Measurements from ENCODE around the gene CDV3. TPM values are rescaled to one million over a fixed set of nuclear protein-coding genes. Genes with fewer than 3 reads are reported as not detected.
A peak's percentile ranks its signal among the peaks of the same experiment; 100 is the strongest.

The CDV3 gene
- polyA plus RNA-seq, 2 of the 4 experiments (the other 2 are of a cell fraction): 101 to 120 TPM

DNA sequence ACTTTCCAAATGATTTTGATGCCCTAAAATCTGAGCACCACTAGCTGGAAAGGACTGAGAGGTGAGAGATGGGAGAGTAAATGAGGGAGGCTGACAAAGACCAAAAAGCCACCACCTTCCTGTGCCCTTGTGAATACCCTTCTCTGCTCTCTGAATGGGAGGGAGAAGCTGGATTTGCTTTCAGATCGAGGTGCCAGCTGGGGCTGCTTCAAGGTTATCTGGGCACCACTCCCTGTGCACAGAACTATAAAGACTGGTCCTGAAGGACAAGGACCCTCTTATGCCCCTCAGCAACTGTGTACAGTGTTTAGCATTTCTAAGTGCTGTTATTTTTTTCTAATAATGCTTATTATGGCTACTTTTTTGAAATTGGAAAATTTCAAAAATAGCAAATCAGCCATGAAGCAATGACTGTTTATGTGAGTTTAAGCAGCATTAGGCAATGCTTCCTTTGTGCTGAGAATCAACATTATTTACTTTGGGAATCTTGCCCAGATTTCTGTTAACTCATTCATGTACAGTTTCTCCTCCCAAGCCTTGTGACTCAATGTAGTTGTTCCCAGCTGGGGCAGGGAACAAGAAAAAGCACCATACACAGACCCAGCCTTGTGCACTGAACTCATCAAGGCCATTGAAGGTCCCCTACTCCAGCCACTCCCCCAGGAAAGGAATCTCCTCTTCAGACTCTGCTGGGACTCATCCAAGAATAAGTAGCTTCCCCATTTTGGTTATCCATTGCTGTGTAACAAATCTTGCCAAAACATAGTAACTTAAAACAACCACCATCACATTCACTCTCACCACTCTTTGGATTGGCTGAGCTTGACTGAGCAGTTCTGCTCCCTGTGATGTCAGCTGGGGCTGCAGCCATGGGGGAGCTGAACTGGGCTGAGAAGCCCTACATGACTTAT lies 37.3 kb upstream of the CDV3 start (continued):
- TF ChIP-seq TP53 (CRISPR knock-in tag; IDR thresholded peaks at IDR 0.05) (no peak), ZFP36 (IDR thresholded peaks at IDR 0.05; ENCODE audit: borderline replicate concordance, partially characterized antibody) (no peak), NR3C1 (IDR thresholded peaks at IDR 0.05) (no peak), SREBF2 (IDR thresholded peaks at IDR 0.05) (no peak), CBX8 (IDR thresholded peaks at IDR 0.05) (no peak), JUNB (IDR thresholded peaks at IDR 0.05) (peak; percentile 46), GATA3 (IDR thresholded peaks at IDR 0.05; ENCODE audit: borderline replicate concordance) (0 out of 2 replicates have a peak, but pooled peaks have one; percentile 15), RFX5 (IDR thresholded peaks at IDR 0.05) (no peak), RAD21 (conservative IDR thresholded peaks at IDR 0.05 in 1 of 2, IDR thresholded peaks at IDR 0.05 in 1 of 2) (0 out of 5 replicates have a peak, but pooled peaks have one; percentile 2 to 22), CTCF (IDR thresholded peaks at IDR 0.05) (no peak), MAZ (IDR thresholded peaks at IDR 0.05; ENCODE audit: borderline replicate concordance, low read depth, low read length) (no peak), MAX (IDR thresholded peaks at IDR 0.05) (no peak), RCOR1 (IDR thresholded peaks at IDR 0.05; ENCODE audit: low read depth, low read length) (no peak), FOSL2 (IDR thresholded peaks at IDR 0.05) (no peak), FOSL2 (CRISPR knock-in tag; IDR thresholded peaks at IDR 0.05) (peak; percentile 27; the same call in 1 of the 2 replicates), SMC3 (IDR thresholded peaks at IDR 0.05) (0 out of 3 replicates have a peak, but pooled peaks have one; percentile 9), MAFK (IDR thresholded peaks at IDR 0.05; ENCODE audit: partially characterized antibody) (no peak), ZC3H11A (IDR thresholded peaks at IDR 0.05) (no peak), ZNF302 (CRISPR knock-in tag; IDR thresholded peaks at IDR 0.05) (no peak), MYC (IDR thresholded peaks at IDR 0.05; ENCODE audit: borderline replicate concordance, low read length) (no peak), BHLHE40 (IDR thresholded peaks at IDR 0.05; ENCODE audit: low read depth, low read length) (no peak), RARB (CRISPR knock-in tag; IDR thresholded peaks at IDR 0.05) (no peak), CHD2 (IDR thresholded peaks at IDR 0.05; ENCODE audit: low read length, partially characterized antibody) (no peak), NPAS2 (CRISPR knock-in tag; IDR thresholded peaks at IDR 0.05; ENCODE audit: borderline replicate concordance) (no peak), HEYL (CRISPR knock-in tag; IDR thresholded peaks at IDR 0.05) (no peak), HOXA7 (CRISPR knock-in tag; IDR thresholded peaks at IDR 0.05) (no peak), HDAC2 (IDR thresholded peaks at IDR 0.05) (no peak), USF2 (IDR thresholded peaks at IDR 0.05) (no peak), EHMT2 (IDR thresholded peaks at IDR 0.05; ENCODE audit: low read depth) (no peak), HOXB13 (CRISPR knock-in tag; IDR thresholded peaks at IDR 0.05; ENCODE audit: low read depth) (no peak), FOXS1 (CRISPR knock-in tag; IDR thresholded peaks at IDR 0.05) (no peak)
- TF ChIP-seq, protein P1, sequence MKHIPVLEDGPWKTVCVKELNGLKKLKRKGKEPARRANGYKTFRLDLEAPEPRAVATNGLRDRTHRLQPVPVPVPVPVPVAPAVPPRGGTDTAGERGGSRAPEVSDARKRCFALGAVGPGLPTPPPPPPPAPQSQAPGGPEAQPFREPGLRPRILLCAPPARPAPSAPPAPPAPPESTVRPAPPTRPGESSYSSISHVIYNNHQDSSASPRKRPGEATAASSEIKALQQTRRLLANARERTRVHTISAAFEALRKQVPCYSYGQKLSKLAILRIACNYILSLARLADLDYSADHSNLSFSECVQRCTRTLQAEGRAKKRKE (CRISPR knock-in tag; IDR thresholded peaks at IDR 0.05; ENCODE audit: low read depth): no peak
- TF ChIP-seq, protein P2, sequence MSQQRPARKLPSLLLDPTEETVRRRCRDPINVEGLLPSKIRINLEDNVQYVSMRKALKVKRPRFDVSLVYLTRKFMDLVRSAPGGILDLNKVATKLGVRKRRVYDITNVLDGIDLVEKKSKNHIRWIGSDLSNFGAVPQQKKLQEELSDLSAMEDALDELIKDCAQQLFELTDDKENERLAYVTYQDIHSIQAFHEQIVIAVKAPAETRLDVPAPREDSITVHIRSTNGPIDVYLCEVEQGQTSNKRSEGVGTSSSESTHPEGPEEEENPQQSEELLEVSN (IDR thresholded peaks at IDR 0.05; ENCODE audit: borderline replicate concordance, low read depth): no peak
- TF ChIP-seq, protein P3, sequence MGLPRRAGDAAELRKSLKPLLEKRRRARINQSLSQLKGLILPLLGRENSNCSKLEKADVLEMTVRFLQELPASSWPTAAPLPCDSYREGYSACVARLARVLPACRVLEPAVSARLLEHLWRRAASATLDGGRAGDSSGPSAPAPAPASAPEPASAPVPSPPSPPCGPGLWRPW (IDR thresholded peaks at IDR 0.05): peak; percentile 50; the same call in 1 of the 2 replicates
- TF ChIP-seq, protein P4, sequence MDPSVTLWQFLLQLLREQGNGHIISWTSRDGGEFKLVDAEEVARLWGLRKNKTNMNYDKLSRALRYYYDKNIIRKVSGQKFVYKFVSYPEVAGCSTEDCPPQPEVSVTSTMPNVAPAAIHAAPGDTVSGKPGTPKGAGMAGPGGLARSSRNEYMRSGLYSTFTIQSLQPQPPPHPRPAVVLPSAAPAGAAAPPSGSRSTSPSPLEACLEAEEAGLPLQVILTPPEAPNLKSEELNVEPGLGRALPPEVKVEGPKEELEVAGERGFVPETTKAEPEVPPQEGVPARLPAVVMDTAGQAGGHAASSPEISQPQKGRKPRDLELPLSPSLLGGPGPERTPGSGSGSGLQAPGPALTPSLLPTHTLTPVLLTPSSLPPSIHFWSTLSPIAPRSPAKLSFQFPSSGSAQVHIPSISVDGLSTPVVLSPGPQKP (IDR thresholded peaks at IDR 0.05; ENCODE audit: low read depth, low read length): no peak

Measured in A549 (cell line).